IMR-90 (cell line): Measurements from ENCODE around the gene DPF3. TPM values are rescaled to one million over a fixed set of nuclear protein-coding genes. Genes with fewer than 3 reads are reported as not detected.

Source experiments
- ATAC-seq: fragments of 200-7000 bp; cut with Tn5 transposase; 2 replicates; pipeline ENCODE4 v1.9.1; 2020; ENCODE audit warnings: low read depth, mild to moderate bottlenecking, moderate library complexity
- BruUV-seq: library from RNA; stranded (reverse); fragments of 400-500 nt; replicated peaks from 2 replicates; lab custom pipeline; 2021; lab: Mats Ljungman, UMichigan
- CTCF ChIA-PET: fragments of 300-600 bp; formaldehyde crosslinking; extraction: SDS; loops from one replicate; lab custom pipeline; 2021; ENCODE audit warnings: antibody characterized with exemption; lab: Yijun Ruan, JAX
- POLR2A ChIA-PET: fragments of 300-600 bp; sonication (Branson Sonifier 250); formaldehyde crosslinking; loops from one replicate; lab custom pipeline; 2022; ENCODE audit warnings: antibody characterized with exemption; ENCODE audit not compliant: unreplicated experiment; lab: Charles Lee
- DNase-seq: peaks from one replicate; pipeline ENCODE4 v3.0.0; 2013
- H2AFZ ChIP-seq: replicated peaks from 2 replicates; pipeline ENCODE3; 2013; ENCODE audit warnings: low read length, mild to moderate bottlenecking; ENCODE audit not compliant: poor library complexity
- H2AK5ac ChIP-seq: 2 replicates; pipeline ENCODE4 v1.6.1; 2013; ENCODE audit warnings: low read depth, low read length, inconsistent platforms
- H2AK9ac ChIP-seq: replicated peaks from 2 replicates; pipeline ENCODE3; 2013; ENCODE audit warnings: mild to moderate bottlenecking, low read depth, low read length, moderate library complexity; ENCODE audit not compliant: poor library complexity
- H2BK120ac ChIP-seq: 2 replicates; pipeline ENCODE4 v1.6.1; 2013; ENCODE audit warnings: low read depth, low read length, inconsistent platforms
- H2BK15ac ChIP-seq: 3 replicates; pipeline ENCODE4 v1.6.1; 2013; ENCODE audit warnings: low read depth, low read length, inconsistent platforms
- H2BK20ac ChIP-seq: 2 replicates; pipeline ENCODE4 v1.6.1; 2013; ENCODE audit warnings: low read depth, mild to moderate bottlenecking, inconsistent platforms, low read length, moderate library complexity
- H2BK5ac ChIP-seq: 2 replicates; pipeline ENCODE4 v1.6.1; 2013; ENCODE audit warnings: mild to moderate bottlenecking, low read depth, low read length, inconsistent platforms; ENCODE audit not compliant: poor library complexity, severe bottlenecking
- H3K14ac ChIP-seq: replicated peaks from 2 replicates; pipeline ENCODE4 v1.6.1; 2013; ENCODE audit warnings: low read depth, low read length, inconsistent platforms
- H3K18ac ChIP-seq: 2 replicates; pipeline ENCODE4 v1.6.1; 2013; ENCODE audit warnings: low read depth, low read length, control low read depth
- H3K23ac ChIP-seq: 2 replicates; pipeline ENCODE4 v1.6.1; 2013; ENCODE audit warnings: low read depth, low read length, inconsistent platforms
- H3K27ac ChIP-seq: 2 replicates; pipeline ENCODE4 v1.5.1; 2013; ENCODE audit warnings: mild to moderate bottlenecking, control low read depth, low read length; ENCODE audit not compliant: insufficient read depth
- H3K27me3 ChIP-seq: 2 replicates; pipeline ENCODE4 v1.6.1; 2013; ENCODE audit warnings: low read length; ENCODE audit not compliant: control insufficient read depth, insufficient read depth
- H3K36me3 ChIP-seq: 2 replicates; pipeline ENCODE4 v1.6.1; 2013; ENCODE audit warnings: low read length, mixed read lengths; ENCODE audit not compliant: control insufficient read depth, insufficient read depth
- H3K4ac ChIP-seq: 2 replicates; pipeline ENCODE4 v1.6.1; 2013; ENCODE audit warnings: low read depth, low read length, inconsistent platforms
- H3K4me1 ChIP-seq: 2 replicates; pipeline ENCODE4 v1.6.1; 2013; ENCODE audit warnings: low read length, mixed read lengths; ENCODE audit not compliant: control insufficient read depth, insufficient read depth
- H3K4me2 ChIP-seq: 2 replicates; pipeline ENCODE4 v1.6.1; 2013; ENCODE audit warnings: low read depth, mild to moderate bottlenecking, control low read depth, low read length, moderate library complexity
- H3K4me3 ChIP-seq: 2 replicates; pipeline ENCODE4 v1.5.1; 2013; ENCODE audit warnings: low read depth, mild to moderate bottlenecking, control low read depth, low read length, moderate library complexity; ENCODE audit not compliant: insufficient read depth
- H3K56ac ChIP-seq: 2 replicates; pipeline ENCODE4 v1.6.1; 2013; ENCODE audit warnings: low read length, inconsistent platforms; ENCODE audit not compliant: insufficient read depth; ENCODE audit errors: extremely low read depth
- H3K79me1 ChIP-seq, 2 experiments: 2 replicates each; pipeline ENCODE4 v1.6.1; 2013; ENCODE audit warnings: low read length in 2 of 2, inconsistent platforms in 1 of 2, low read depth in 1 of 2
- H3K9ac ChIP-seq: 2 replicates; pipeline ENCODE4 v1.6.1; 2013; ENCODE audit warnings: low read depth, low read length, control low read depth
- H3K9me1 ChIP-seq: 2 replicates; pipeline ENCODE4 v1.6.1; 2013; ENCODE audit warnings: low read length, inconsistent platforms; ENCODE audit not compliant: insufficient read depth
- H3K9me3 ChIP-seq: 2 replicates; pipeline ENCODE4 v1.6.1; 2013; ENCODE audit warnings: low read length; ENCODE audit not compliant: control insufficient read depth, insufficient read depth
- H4K20me1 ChIP-seq: 2 replicates; pipeline ENCODE4 v1.6.1; 2013; ENCODE audit warnings: low read length, inconsistent platforms; ENCODE audit not compliant: insufficient read depth
- H4K5ac ChIP-seq: 2 replicates; pipeline ENCODE4 v1.6.1; 2013; ENCODE audit warnings: mild to moderate bottlenecking, low read depth, low read length, control low read depth
- H4K8ac ChIP-seq, 2 experiments: 2 replicates each; pipeline ENCODE4 v1.6.1; 2013; ENCODE audit warnings: low read depth in 2 of 2, low read length in 2 of 2, control low read depth in 1 of 2, inconsistent platforms in 1 of 2
- H4K91ac ChIP-seq: 2 replicates; pipeline ENCODE4 v1.6.1; 2013; ENCODE audit warnings: low read depth, low read length, inconsistent platforms; ENCODE audit not compliant: insufficient read depth
- BHLHE40 ChIP-seq: fragments of 150-350 bp; IDR thresholded peaks from 2 replicates; pipeline ENCODE4 v1.6.1; 2016; ENCODE audit warnings: mild to moderate bottlenecking, low read depth, low read length
- CEBPB ChIP-seq: IDR thresholded peaks from 2 replicates; pipeline ENCODE4 v1.6.1; 2012; ENCODE audit warnings: low read depth, low read length, improper control_type of control experiment
- CHD1 ChIP-seq: IDR thresholded peaks from 2 replicates; pipeline ENCODE4 v1.6.1; 2012; ENCODE audit warnings: low read depth, low read length, improper control_type of control experiment
- FOS ChIP-seq: fragments of 150-350 bp; IDR thresholded peaks from 2 replicates; pipeline ENCODE4 v1.6.1; 2016; ENCODE audit warnings: low read depth, low read length
- MAFK ChIP-seq: IDR thresholded peaks from 2 replicates; pipeline ENCODE4 v1.6.1; 2012; ENCODE audit warnings: low read depth, low read length, improper control_type of control experiment
- MAZ ChIP-seq: IDR thresholded peaks from 2 replicates; pipeline ENCODE4 v1.6.1; 2012; ENCODE audit warnings: low read depth, mild to moderate bottlenecking, low read length, improper control_type of control experiment, moderate library complexity, borderline replicate concordance
- MXI1 ChIP-seq: IDR thresholded peaks from 2 replicates; pipeline ENCODE4 v1.6.1; 2012; ENCODE audit warnings: low read depth, mild to moderate bottlenecking, low read length, moderate library complexity, borderline replicate concordance
- NFE2L2 ChIP-seq: fragments of 150-350 bp; IDR thresholded peaks from 2 replicates; pipeline ENCODE4 v1.6.1; 2016; ENCODE audit warnings: low read depth, mild to moderate bottlenecking, low read length
- POLR2A ChIP-seq: IDR thresholded peaks from 2 replicates; pipeline ENCODE4 v1.6.1; 2012; ENCODE audit warnings: mild to moderate bottlenecking, low read depth, low read length
- RAD21 ChIP-seq: IDR thresholded peaks from 2 replicates; pipeline ENCODE4 v1.6.1; 2012; ENCODE audit warnings: low read length, improper control_type of control experiment
- RCOR1 ChIP-seq: IDR thresholded peaks from 2 replicates; pipeline ENCODE4 v1.6.1; 2012; ENCODE audit warnings: mild to moderate bottlenecking, low read length, improper control_type of control experiment; ENCODE audit not compliant: insufficient replicate concordance
- RFX5 ChIP-seq: IDR thresholded peaks from 2 replicates; pipeline ENCODE4 v1.8.0; 2012; ENCODE audit warnings: low read depth, mild to moderate bottlenecking, low read length, moderate library complexity
- SMC3 ChIP-seq: fragments of 150-350 bp; IDR thresholded peaks from 2 replicates; pipeline ENCODE4 v1.6.1; 2016; ENCODE audit warnings: low read depth, mild to moderate bottlenecking, antibody characterized with exemption, low read length, moderate library complexity
- WGBS, 2 experiments: methylation state at CpG; one replicate each; pipeline versions ENCODE4 v1.1.5 to v1.1.7; 2013; ENCODE audit warnings: missing lambda C conversion rate in 2 of 2; ENCODE audit not compliant: insufficient read length in 1 of 2; ENCODE audit errors: extremely low coverage in 2 of 2; 5-methylcytosine and 5-hydroxymethylcytosine counted together
- dilution Hi-C: fragments of 300-500 bp; cut with HindIII; formaldehyde crosslinking; loops from one replicate; pipeline ENCODE4 v1.14.3; 2018; ENCODE audit warnings: low sequenced_read_pairs; ENCODE audit not compliant: unreplicated experiment
- in situ Hi-C: fragments of 300-500 bp; cut with MboI; formaldehyde crosslinking; loops from 3 replicates; pipeline ENCODE4 v1.14.3; 2019; ENCODE audit warnings: low sequenced_read_pairs, inconsistent platforms, mixed read lengths
- intact Hi-C: fragments of 100-400 bp; cut with micrococcal nuclease; formaldehyde crosslinking; loops from 2 replicates; pipeline ENCODE4 v1.10.0; 2022
- polyA plus RNA-seq, 3 experiments: library from polyadenylated mRNA; depleted of rRNA; stranded (reverse); fragments of >200 nt; gene quantifications; 2 replicates each; pipeline ENCODE4 v1.2.3, GENCODE V29; 2012; ENCODE audit warnings: low replicate concordance in 1 of 3
- total RNA-seq: library from RNA; depleted of rRNA; stranded (reverse); fragments of >200 nt; gene quantifications from 2 replicates; pipeline ENCODE4 v1.2.3, GENCODE V29; 2012
- TF ChIP-seq, protein P1 (sequence below): fragments of 150-350 bp; IDR thresholded peaks from 2 replicates; pipeline ENCODE4 v1.6.1; 2017; ENCODE audit warnings: mild to moderate bottlenecking, antibody characterized with exemption, low read length, low read depth
- TF ChIP-seq, protein P2 (sequence below): conservative IDR thresholded peaks from 2 replicates; pipeline ENCODE4 v1.5.1; 2012; ENCODE audit warnings: mild to moderate bottlenecking, low read depth, low read length, improper control_type of control experiment
- TF ChIP-seq, protein P3 (sequence below): fragments of 150-350 bp; IDR thresholded peaks from 2 replicates; pipeline ENCODE4 v1.6.1; 2016; ENCODE audit warnings: low read depth, mild to moderate bottlenecking, low read length, moderate library complexity, borderline replicate concordance

The DPF3 gene
- total and polyA plus RNA-seq, 2 of the 4 experiments (the other 2 are of a cell fraction), result 30.5 to 32.8 TPM

DNA sequence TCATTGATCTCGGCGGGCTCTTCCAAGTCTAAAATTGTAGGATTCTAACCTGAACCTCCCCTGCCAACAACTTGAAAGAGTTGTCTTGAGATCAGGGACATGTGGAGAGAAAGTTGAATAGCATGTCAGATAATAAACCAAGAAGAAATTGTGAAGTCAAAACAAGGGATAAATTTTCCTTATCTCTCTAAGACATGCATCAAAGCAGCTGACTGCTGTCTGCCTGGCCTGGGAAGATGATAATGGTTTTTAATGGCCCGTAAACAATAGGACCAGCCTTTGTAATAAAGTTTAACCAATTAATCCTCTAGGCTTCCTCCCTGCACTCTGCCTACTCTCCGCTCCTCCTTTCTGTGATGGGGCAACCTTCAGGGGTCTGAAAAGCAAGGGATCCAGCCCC is 67.9 kb downstream of the DPF3 start:
- TF ChIP-seq MXI1 (no peak), RFX5 (no peak), RCOR1 (no peak), POLR2A (no peak), RAD21 (no peak), SMC3 (no peak), CEBPB (no peak), FOS (no peak), MAZ (no peak), MAFK (no peak), BHLHE40 (no peak), NFE2L2 (no peak), CHD1 (no peak)
- TF ChIP-seq, protein P1, sequence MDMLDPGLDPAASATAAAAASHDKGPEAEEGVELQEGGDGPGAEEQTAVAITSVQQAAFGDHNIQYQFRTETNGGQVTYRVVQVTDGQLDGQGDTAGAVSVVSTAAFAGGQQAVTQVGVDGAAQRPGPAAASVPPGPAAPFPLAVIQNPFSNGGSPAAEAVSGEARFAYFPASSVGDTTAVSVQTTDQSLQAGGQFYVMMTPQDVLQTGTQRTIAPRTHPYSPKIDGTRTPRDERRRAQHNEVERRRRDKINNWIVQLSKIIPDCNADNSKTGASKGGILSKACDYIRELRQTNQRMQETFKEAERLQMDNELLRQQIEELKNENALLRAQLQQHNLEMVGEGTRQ, result no peak
- TF ChIP-seq, protein P2, sequence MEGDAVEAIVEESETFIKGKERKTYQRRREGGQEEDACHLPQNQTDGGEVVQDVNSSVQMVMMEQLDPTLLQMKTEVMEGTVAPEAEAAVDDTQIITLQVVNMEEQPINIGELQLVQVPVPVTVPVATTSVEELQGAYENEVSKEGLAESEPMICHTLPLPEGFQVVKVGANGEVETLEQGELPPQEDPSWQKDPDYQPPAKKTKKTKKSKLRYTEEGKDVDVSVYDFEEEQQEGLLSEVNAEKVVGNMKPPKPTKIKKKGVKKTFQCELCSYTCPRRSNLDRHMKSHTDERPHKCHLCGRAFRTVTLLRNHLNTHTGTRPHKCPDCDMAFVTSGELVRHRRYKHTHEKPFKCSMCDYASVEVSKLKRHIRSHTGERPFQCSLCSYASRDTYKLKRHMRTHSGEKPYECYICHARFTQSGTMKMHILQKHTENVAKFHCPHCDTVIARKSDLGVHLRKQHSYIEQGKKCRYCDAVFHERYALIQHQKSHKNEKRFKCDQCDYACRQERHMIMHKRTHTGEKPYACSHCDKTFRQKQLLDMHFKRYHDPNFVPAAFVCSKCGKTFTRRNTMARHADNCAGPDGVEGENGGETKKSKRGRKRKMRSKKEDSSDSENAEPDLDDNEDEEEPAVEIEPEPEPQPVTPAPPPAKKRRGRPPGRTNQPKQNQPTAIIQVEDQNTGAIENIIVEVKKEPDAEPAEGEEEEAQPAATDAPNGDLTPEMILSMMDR, result no peak
- TF ChIP-seq, protein P3, sequence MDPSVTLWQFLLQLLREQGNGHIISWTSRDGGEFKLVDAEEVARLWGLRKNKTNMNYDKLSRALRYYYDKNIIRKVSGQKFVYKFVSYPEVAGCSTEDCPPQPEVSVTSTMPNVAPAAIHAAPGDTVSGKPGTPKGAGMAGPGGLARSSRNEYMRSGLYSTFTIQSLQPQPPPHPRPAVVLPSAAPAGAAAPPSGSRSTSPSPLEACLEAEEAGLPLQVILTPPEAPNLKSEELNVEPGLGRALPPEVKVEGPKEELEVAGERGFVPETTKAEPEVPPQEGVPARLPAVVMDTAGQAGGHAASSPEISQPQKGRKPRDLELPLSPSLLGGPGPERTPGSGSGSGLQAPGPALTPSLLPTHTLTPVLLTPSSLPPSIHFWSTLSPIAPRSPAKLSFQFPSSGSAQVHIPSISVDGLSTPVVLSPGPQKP, result no peak
- no TSS peak for BruUV-seq
- ATAC-seq (no peak), DNase-seq (no peak)
- no peak overlapping the region for H2AFZ ChIP-seq
- peaks cover 9% of the 10 kb centered on the region for H3K4me1 ChIP-seq
- no peak overlapping the region for H4K8ac ChIP-seq
- H2BK15ac ChIP-seq, result no peak overlapping the region
- H3K56ac ChIP-seq, result no peak overlapping the region
- intact Hi-C loops, result no loop called here
- peaks cover 18% of the 10 kb centered on the region for H4K20me1 ChIP-seq
- H3K4ac ChIP-seq, result no peak overlapping the region
- ChIA-PET POLR2A (no interaction called here), CTCF (no interaction called here)
- peaks cover 7% of the 10 kb centered on the region for H3K9me1 ChIP-seq
- no peak overlapping the region for H3K18ac ChIP-seq
- dilution Hi-C loops, result no loop called here
- H2AK5ac ChIP-seq, result no peak overlapping the region
- H3K9me3 ChIP-seq, result no peaks in the 10 kb centered on the region
- H3K4me3 ChIP-seq, result no peak overlapping the region
- no peak overlapping the region for H2AK9ac ChIP-seq
- H3K9ac ChIP-seq, result no peak overlapping the region
- in situ Hi-C loops, result no loop called here
- peaks cover 27 to 71% of the 10 kb centered on the region in 2 experiments for H3K79me1 ChIP-seq
- no peaks in the 10 kb centered on the region; the same call in 1 of the 2 replicates for H3K36me3 ChIP-seq
- H2BK120ac ChIP-seq, result no peak overlapping the region
- H3K27ac ChIP-seq, result no peak overlapping the region
- no peak overlapping the region for H2BK20ac ChIP-seq
- WGBS, 2 experiments, result no CpG with 5 or more reads among the region's 4 CpGs
- no peak overlapping the region for H2BK5ac ChIP-seq
- H3K4me2 ChIP-seq, result no peak overlapping the region
- no peak overlapping the region for H4K91ac ChIP-seq
- no peak overlapping the region for H3K23ac ChIP-seq
- H4K5ac ChIP-seq, result no peak overlapping the region
- no peak overlapping the region for H3K14ac ChIP-seq
- no peaks in the 10 kb centered on the region for H3K27me3 ChIP-seq
